ENCODE measurements around the gene TNFRSF21. TPM values are rescaled to one million over a fixed set of nuclear protein-coding genes. Genes with fewer than 3 reads are reported as not detected.
A peak's percentile ranks its signal among the peaks of the same experiment; 100 is the strongest.
"Not testable (repeated sequence)": the region's sequence is repeated elsewhere in the genome, so short reads cannot be mapped to it uniquely, and the experiment has no call there.

The TNFRSF21 gene
- total and polyA plus RNA-seq, 8 donors, result 14.8 to 55.8 (median 18.1) TPM

GRCh38 chr6:47283993-47284392 is 25.7 kb downstream of the TNFRSF21 start:
- TF ChIP-seq CTCF (IDR thresholded peaks at IDR 0.05), result no peak
- intact Hi-C loops (cut with DNase I), result no loop called here
- peaks cover 0 to 12% of the 10 kb centered on the region in 2 donors for H3K36me3 ChIP-seq
- no peak overlapping the region for H3K4me3 ChIP-seq
- no peaks in the 10 kb centered on the region for H3K9me3 ChIP-seq
- H3K27ac ChIP-seq, result no peak overlapping the region
- H3K4me1 ChIP-seq, result peaks cover 0 to 2% of the 10 kb centered on the region in 2 donors
- H3K27me3 ChIP-seq, result no peaks in the 10 kb centered on the region
- ATAC-seq (no peak), DNase-seq (no peak)

GRCh38 chr6:47278545-47278944 is 31.2 kb downstream of the TNFRSF21 start:
- intact Hi-C loops (cut with DNase I), result no loop called here
- peak; percentile 22 for ATAC-seq
- no peak overlapping the region for H3K27ac ChIP-seq

DNA sequence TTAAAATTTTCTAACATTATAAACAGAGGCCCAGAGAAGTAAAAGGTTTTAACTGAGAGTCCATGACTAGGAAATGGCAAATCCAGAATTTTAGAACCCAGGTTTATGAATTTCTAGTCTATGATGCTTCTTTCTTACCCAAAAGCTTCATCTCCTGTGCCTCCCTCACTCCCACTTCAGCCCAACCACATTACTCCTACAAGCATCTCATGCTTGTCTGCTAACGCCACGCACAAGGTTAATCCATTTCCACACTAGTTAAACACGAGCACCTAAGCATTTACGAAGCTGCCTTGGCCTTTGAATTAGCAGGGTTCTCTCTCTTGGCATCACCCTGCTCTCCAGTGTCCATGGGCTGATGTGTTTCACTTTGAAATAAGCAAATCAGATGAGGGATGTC is 32.0 kb downstream of the TNFRSF21 start:
- no peaks in the 10 kb centered on the region for H3K36me3 ChIP-seq
- H3K4me3 ChIP-seq, result no peak overlapping the region
- TF ChIP-seq CTCF (IDR thresholded peaks at IDR 0.05), result no peak
- intact Hi-C loops (cut with DNase I), result no loop called here
- no peaks in the 10 kb centered on the region for H3K27me3 ChIP-seq
- H3K4me1 ChIP-seq, result peaks cover 0 to 9% of the 10 kb centered on the region in 2 donors
- H3K9me3 ChIP-seq, result peaks cover 0 to 2% of the 10 kb centered on the region in 2 donors
- no peak for DNase-seq
- ATAC-seq, result no peak
- no peak overlapping the region for H3K27ac ChIP-seq

More at GRCh38 chr6:47278545-47278944, 31.2 kb downstream of the TNFRSF21 start:
- Histone ChIP-seq H3K9me3 (peaks cover 0 to 2% of the 10 kb centered on the region in 2 donors), H3K4me3 (no peak overlapping the region), H3K27me3 (no peaks in the 10 kb centered on the region), H3K36me3 (no peaks in the 10 kb centered on the region), H3K4me1 (peaks cover 0 to 9% of the 10 kb centered on the region in 2 donors)
- peak in 2 of 4 donors; percentile 26 to 46 for DNase-seq
- no peak for TF ChIP-seq CTCF (IDR thresholded peaks at IDR 0.05)

- Histone ChIP-seq H3K27ac (no peak overlapping the region), H3K4me3 (no peak overlapping the region), H3K9me3 (peaks cover 0 to 2% of the 10 kb centered on the region in 2 donors), H3K27me3 (no peaks in the 10 kb centered on the region), H3K4me1 (peaks cover 0 to 9% of the 10 kb centered on the region in 2 donors), H3K36me3 (no peaks in the 10 kb centered on the region)
- no peak for TF ChIP-seq CTCF (IDR thresholded peaks at IDR 0.05)
- intact Hi-C loops (cut with DNase I), result no loop called here
- DNase-seq (no peak), ATAC-seq (no peak)
These were observed 33.3 kb downstream of the TNFRSF21 start for GRCh38 chr6:47276377-47276776.

- peaks cover 0 to 2% of the 10 kb centered on the region in 2 donors for H3K9me3 ChIP-seq
- peaks cover 0 to 9% of the 10 kb centered on the region in 2 donors for H3K4me1 ChIP-seq
- H3K4me3 ChIP-seq, result no peak overlapping the region
- ATAC-seq, result no peak
- no peaks in the 10 kb centered on the region for H3K36me3 ChIP-seq
- intact Hi-C loops (cut with DNase I), result no loop called here
- no peak for TF ChIP-seq CTCF (IDR thresholded peaks at IDR 0.05)
- H3K27me3 ChIP-seq, result no peaks in the 10 kb centered on the region
- H3K27ac ChIP-seq, result no peak overlapping the region
- no peak for DNase-seq
These were observed 34.1 kb downstream of the TNFRSF21 start for GRCh38 chr6:47275640-47276039.

DNA sequence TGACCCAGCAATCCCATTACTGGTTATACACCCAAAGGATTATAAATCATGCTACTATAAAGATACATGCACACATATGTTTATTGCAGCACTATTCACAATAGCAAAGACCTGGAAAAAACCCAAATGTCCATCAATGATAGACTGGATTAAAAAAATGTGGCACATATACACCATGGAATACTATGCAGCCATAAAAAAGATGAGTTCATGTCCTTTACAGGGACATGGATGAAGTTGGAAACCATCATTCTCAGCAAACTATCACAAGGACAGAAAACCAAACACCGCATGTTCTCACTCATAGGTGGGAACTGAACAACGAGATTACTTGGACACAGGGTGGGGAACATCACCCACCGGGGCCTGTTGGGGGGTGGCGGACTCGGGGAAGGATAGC is 34.6 kb downstream of the TNFRSF21 start:
- H3K4me1 ChIP-seq; H3K27ac ChIP-seq; H3K36me3 ChIP-seq; intact Hi-C loops (cut with DNase I); H3K27me3 ChIP-seq; DNase-seq; H3K4me3 ChIP-seq; H3K9me3 ChIP-seq; ATAC-seq: not testable (repeated sequence)

All from left lung (tissue), 10 donors.